ENCODE results near the gene TIMM29.

- TF ChIP-seq POLR2A (IDR thresholded peaks at IDR 0.05): no peak
- TF ChIP-seq CTCF (IDR thresholded peaks at IDR 0.05): no peak
These were observed 13.2 kb upstream of the TIMM29 start for GRCh38 chr19:10915130-10916091.
